Activated CD4-positive, alpha-beta memory T cell treated with anti-CD3 and anti-CD28 coated beads for 36 hours (primary cell): ENCODE measurements around the gene POLN. TPM values are rescaled to one million over a fixed set of nuclear protein-coding genes. Genes with fewer than 3 reads are reported as not detected.
A peak's percentile ranks its signal among the peaks of the same experiment; 100 is the strongest.
"Not testable (repeated sequence)": the region's sequence is repeated elsewhere in the genome, so short reads cannot be mapped to it uniquely, and the experiment has no call there.

ENCODE experiments used
- CTCF ChIA-PET: fragments of 350-600 bp; sonication (Branson Sonifier 250); formaldehyde crosslinking; loops from one replicate; lab custom pipeline; 2021; ENCODE audit warnings: antibody characterized with exemption, inconsistent platforms; lab: Charles Lee
- POLR2A ChIA-PET: fragments of 350-600 bp; sonication (Branson Sonifier 250); formaldehyde crosslinking; loops from one replicate; lab custom pipeline; 2021; ENCODE audit warnings: antibody characterized with exemption; lab: Charles Lee
- DNase-seq: peaks from one replicate; pipeline ENCODE4 v3.0.0-alpha.2; 2020
- H3K27ac Mint-ChIP-seq: one replicate; pipeline ENCODE4 v1.8.0; 2021; ENCODE audit warnings: mixed read lengths
- H3K27me3 Mint-ChIP-seq: one replicate; pipeline ENCODE4 v1.8.0; 2021; ENCODE audit warnings: mixed read lengths
- H3K36me3 Mint-ChIP-seq: one replicate; pipeline ENCODE4 v1.8.0; 2021; ENCODE audit warnings: mixed read lengths
- H3K4me1 Mint-ChIP-seq: one replicate; pipeline ENCODE4 v1.8.0; 2021; ENCODE audit warnings: low read depth, mixed read lengths
- H3K4me3 Mint-ChIP-seq: one replicate; pipeline ENCODE4 v1.8.0; 2021; ENCODE audit warnings: mild to moderate bottlenecking, mixed read lengths
- H3K9me3 Mint-ChIP-seq: one replicate; pipeline ENCODE4 v1.8.0; 2021; ENCODE audit warnings: mixed read lengths
- intact Hi-C: fragments of 100-400 bp; cut with micrococcal nuclease; formaldehyde crosslinking; loops from one replicate; pipeline ENCODE4 v1.15.1; 2023
- total RNA-seq, 2 experiments: library from RNA; stranded (reverse); gene quantifications; one replicate each; pipeline ENCODE4 v1.2.3, GENCODE V29; 2021

Gene POLN
- total RNA-seq, 2 experiments from 2014 or later, result 2.7 to 4.0 TPM

GRCh38 chr4:2179717-2180116 lies 62.2 kb downstream of the POLN start:
- no peak for DNase-seq
- H3K27ac Mint-ChIP-seq, result no peak overlapping the region
- H3K27me3 Mint-ChIP-seq, result no peaks in the 10 kb centered on the region
- H3K4me3 Mint-ChIP-seq, result no peak overlapping the region
- H3K9me3 Mint-ChIP-seq, result peaks cover 2% of the 10 kb centered on the region
- intact Hi-C loops, result no loop called here
- ChIA-PET CTCF (no interaction called here), POLR2A (no interaction called here)
- peaks cover 6% of the 10 kb centered on the region for H3K36me3 Mint-ChIP-seq
- H3K4me1 Mint-ChIP-seq, result no peaks in the 10 kb centered on the region

DNA sequence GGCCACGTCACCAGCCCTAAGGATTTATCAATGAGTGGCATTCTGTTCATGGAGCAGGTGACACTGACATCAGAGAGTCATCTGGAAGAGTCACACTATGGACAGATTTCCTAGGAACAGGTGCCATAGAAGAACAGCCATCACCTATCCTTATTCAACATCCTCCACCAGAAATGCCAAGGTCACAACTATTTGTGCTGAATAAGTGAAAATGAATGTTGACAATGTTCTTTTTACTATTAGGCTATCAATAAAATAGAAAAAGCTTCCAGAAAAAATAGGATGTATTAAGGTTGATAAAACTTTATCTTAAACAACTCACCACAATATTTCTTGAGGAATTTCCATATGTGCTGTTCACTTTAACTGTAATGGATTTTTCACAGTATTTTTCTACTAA lies 62.9 kb downstream of the POLN start:
- H3K27me3 Mint-ChIP-seq, result no peaks in the 10 kb centered on the region
- no peaks in the 10 kb centered on the region for H3K4me1 Mint-ChIP-seq
- POLR2A ChIA-PET, result no interaction called here
- CTCF ChIA-PET, result no interaction called here
- H3K36me3 Mint-ChIP-seq, result peaks cover 6% of the 10 kb centered on the region
- intact Hi-C loops, result no loop called here
- no peak overlapping the region for H3K27ac Mint-ChIP-seq
- H3K4me3 Mint-ChIP-seq, result no peak overlapping the region
- no peak for DNase-seq
- H3K9me3 Mint-ChIP-seq, result peaks cover 2% of the 10 kb centered on the region

DNA sequence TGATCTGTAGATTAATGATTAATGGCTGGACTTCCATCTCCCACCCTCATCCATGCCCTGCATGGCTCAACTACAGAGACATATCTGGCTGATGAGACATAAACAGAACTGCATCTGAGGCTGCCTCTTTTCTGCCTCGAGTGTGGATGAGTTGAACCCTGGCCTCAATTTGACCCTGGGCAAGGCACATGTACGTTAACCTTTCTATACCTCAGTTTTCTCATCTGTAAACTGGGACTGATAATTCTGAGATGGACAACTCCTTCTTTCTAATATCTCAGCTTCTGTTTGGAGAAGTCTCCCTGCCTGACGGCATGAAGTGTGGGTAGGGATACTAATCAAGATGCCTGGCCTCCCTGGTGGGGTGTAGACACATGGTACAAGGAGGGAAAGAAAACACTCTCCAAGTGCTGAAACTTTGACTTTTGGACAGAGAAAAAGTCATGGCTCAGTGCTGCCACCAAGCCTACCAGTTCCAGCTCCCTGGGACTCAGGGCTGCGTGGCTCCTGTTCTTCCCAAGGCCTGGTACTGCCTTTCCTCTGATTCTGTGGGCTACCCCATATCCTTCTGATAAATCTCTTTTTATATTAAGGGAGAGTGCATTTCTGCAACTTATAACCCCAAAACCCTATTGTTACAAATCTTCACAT lies 64.4 kb downstream of the POLN start:
- DNase-seq, result no peak
- no peak overlapping the region for H3K27ac Mint-ChIP-seq
- POLR2A ChIA-PET, result no interaction called here
- peaks cover 1% of the 10 kb centered on the region for H3K9me3 Mint-ChIP-seq
- intact Hi-C loops, result no loop called here
- no peaks in the 10 kb centered on the region for H3K27me3 Mint-ChIP-seq
- CTCF ChIA-PET, result no interaction called here
- peaks cover 11% of the 10 kb centered on the region for H3K4me1 Mint-ChIP-seq
- peaks cover 4% of the 10 kb centered on the region for H3K36me3 Mint-ChIP-seq
- no peak overlapping the region for H3K4me3 Mint-ChIP-seq

- no peak for DNase-seq
- POLR2A ChIA-PET, result no interaction called here
- H3K4me3 Mint-ChIP-seq, result no peak overlapping the region
- no peaks in the 10 kb centered on the region for H3K36me3 Mint-ChIP-seq
- H3K27ac Mint-ChIP-seq, result no peak overlapping the region
- intact Hi-C loops, result no loop called here
- no peaks in the 10 kb centered on the region for H3K27me3 Mint-ChIP-seq
- no peaks in the 10 kb centered on the region for H3K9me3 Mint-ChIP-seq
- peaks cover 17% of the 10 kb centered on the region for H3K4me1 Mint-ChIP-seq
- CTCF ChIA-PET, result no interaction called here
These were observed 65.8 kb downstream of the POLN start for GRCh38 chr4:2175990-2176698.

DNA sequence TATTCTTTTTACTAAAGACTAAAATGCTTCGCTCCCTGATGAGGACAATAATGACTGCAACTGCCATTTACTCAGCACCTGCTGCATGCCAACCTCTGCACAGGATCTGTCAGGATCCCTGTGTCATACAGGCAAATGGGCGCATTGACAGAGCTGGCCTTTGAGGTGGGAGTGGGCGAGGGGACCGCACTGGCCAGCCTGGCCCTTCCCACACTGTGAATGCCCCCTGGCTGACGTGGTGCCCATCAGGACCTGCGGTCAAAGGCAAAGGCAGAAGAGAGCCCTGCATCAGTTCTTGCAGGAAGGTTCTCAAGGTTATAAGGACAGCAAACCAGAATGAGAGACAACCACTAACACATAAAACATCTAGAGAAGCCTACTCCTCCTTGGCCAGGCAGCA lies 67.9 kb downstream of the POLN start:
- POLR2A ChIA-PET, result no interaction called here
- Mint-ChIP-seq H3K27ac (no peak overlapping the region), H3K4me3 (no peak overlapping the region), H3K27me3 (no peaks in the 10 kb centered on the region), H3K4me1 (peaks cover 17% of the 10 kb centered on the region), H3K36me3 (peaks cover 2% of the 10 kb centered on the region), H3K9me3 (no peaks in the 10 kb centered on the region)
- DNase-seq, result no peak
- CTCF ChIA-PET, result no interaction called here
- intact Hi-C loops, result no loop called here

GRCh38 chr4:2172627-2173231 lies 69.2 kb downstream of the POLN start:
- ChIA-PET POLR2A (no interaction called here), CTCF (no interaction called here)
- H3K27ac Mint-ChIP-seq, result no peak overlapping the region
- DNase-seq, result peak; percentile 10
- H3K4me1 Mint-ChIP-seq, result peaks cover 17% of the 10 kb centered on the region
- no peaks in the 10 kb centered on the region for H3K9me3 Mint-ChIP-seq
- H3K27me3 Mint-ChIP-seq, result no peaks in the 10 kb centered on the region
- peaks cover 2% of the 10 kb centered on the region for H3K36me3 Mint-ChIP-seq
- intact Hi-C loops, result no loop called here
- H3K4me3 Mint-ChIP-seq, result no peak overlapping the region

DNA sequence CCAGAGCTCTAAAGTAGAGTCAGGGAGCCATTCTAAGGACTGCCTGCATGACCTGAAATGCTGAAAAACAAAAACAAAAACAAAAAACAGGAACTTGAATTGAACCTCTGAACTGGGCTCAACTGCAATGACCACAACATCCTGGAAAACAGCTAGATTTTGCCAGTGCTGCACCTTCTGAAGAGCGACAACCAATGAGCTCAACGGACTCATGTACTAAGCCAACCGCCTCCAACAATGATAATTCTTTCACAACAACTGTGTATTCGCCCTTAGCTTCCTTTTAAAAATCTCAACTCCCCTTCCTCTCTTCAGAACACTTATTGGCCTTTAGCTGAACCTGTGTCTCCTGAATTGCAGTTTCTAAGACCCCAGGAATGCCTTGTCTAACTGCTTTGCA lies 69.8 kb downstream of the POLN start:
- peaks cover 17% of the 10 kb centered on the region for H3K4me1 Mint-ChIP-seq
- ChIA-PET CTCF (no interaction called here), POLR2A (no interaction called here)
- DNase-seq, result no peak
- intact Hi-C loops, result no loop called here
- peaks cover 2% of the 10 kb centered on the region for H3K36me3 Mint-ChIP-seq
- H3K4me3 Mint-ChIP-seq, result no peak overlapping the region
- no peak overlapping the region for H3K27ac Mint-ChIP-seq
- H3K27me3 Mint-ChIP-seq, result no peaks in the 10 kb centered on the region
- H3K9me3 Mint-ChIP-seq, result no peaks in the 10 kb centered on the region

GRCh38 chr4:2168469-2169319 lies 73.2 kb downstream of the POLN start:
- POLR2A ChIA-PET, result no interaction called here
- H3K36me3 Mint-ChIP-seq, result peaks cover 2% of the 10 kb centered on the region
- no peak overlapping the region for H3K4me3 Mint-ChIP-seq
- no peaks in the 10 kb centered on the region for H3K9me3 Mint-ChIP-seq
- intact Hi-C loops, result no loop called here
- H3K4me1 Mint-ChIP-seq, result peaks cover 17% of the 10 kb centered on the region
- CTCF ChIA-PET, result interaction anchor here (0.9 kb wide), 1 partner anchor 84 kb away, joined by 3 read pairs; no protein-coding TSS in a partner anchor
- H3K27me3 Mint-ChIP-seq, result no peaks in the 10 kb centered on the region
- H3K27ac Mint-ChIP-seq, result no peak overlapping the region
- DNase-seq, result no peak

GRCh38 chr4:2166253-2166652 lies 75.7 kb downstream of the POLN start:
- no peaks in the 10 kb centered on the region for H3K4me1 Mint-ChIP-seq
- no peak overlapping the region for H3K4me3 Mint-ChIP-seq
- H3K27me3 Mint-ChIP-seq, result no peaks in the 10 kb centered on the region
- CTCF ChIA-PET, result no interaction called here
- intact Hi-C loops, result no loop called here
- no peak overlapping the region for H3K27ac Mint-ChIP-seq
- POLR2A ChIA-PET, result no interaction called here
- H3K9me3 Mint-ChIP-seq, result no peaks in the 10 kb centered on the region
- DNase-seq, result no peak
- peaks cover 2% of the 10 kb centered on the region for H3K36me3 Mint-ChIP-seq

DNA sequence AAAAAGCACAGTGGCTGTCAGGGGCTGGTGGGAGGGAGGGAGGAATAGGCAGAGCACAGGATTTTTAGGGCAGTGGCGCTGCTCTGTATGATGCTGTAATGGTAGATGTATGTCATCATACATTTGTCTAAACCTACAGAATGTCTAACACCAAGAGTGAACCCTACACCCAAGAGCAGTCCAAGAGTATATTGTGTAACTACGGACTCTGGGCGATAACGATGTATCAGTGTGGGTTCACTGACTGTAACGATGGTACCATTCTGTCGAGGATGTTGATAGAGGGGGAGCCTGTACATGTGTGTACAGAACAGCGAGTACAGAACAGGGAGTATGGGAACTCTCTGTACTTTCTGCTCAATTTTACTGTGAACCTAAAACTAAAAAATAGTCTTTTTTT lies 76.5 kb downstream of the POLN start:
- H3K4me3 Mint-ChIP-seq, result no peak overlapping the region
- ChIA-PET POLR2A (no interaction called here), CTCF (no interaction called here)
- H3K27me3 Mint-ChIP-seq, result no peaks in the 10 kb centered on the region
- no peak overlapping the region for H3K27ac Mint-ChIP-seq
- intact Hi-C loops, result no loop called here
- H3K36me3 Mint-ChIP-seq, result no peaks in the 10 kb centered on the region
- no peaks in the 10 kb centered on the region for H3K4me1 Mint-ChIP-seq
- DNase-seq, result no peak
- no peaks in the 10 kb centered on the region for H3K9me3 Mint-ChIP-seq

GRCh38 chr4:2163311-2163821 lies 78.6 kb downstream of the POLN start:
- Mint-ChIP-seq H3K4me3 (no peak overlapping the region), H3K27ac (no peak overlapping the region), H3K4me1 (no peaks in the 10 kb centered on the region), H3K9me3 (no peaks in the 10 kb centered on the region), H3K27me3 (no peaks in the 10 kb centered on the region), H3K36me3 (no peaks in the 10 kb centered on the region)
- no peak for DNase-seq
- ChIA-PET POLR2A (no interaction called here), CTCF (no interaction called here)
- intact Hi-C loops, result no loop called here

- H3K4me1 Mint-ChIP-seq, H3K27ac Mint-ChIP-seq, H3K4me3 Mint-ChIP-seq, CTCF ChIA-PET, POLR2A ChIA-PET, H3K9me3 Mint-ChIP-seq, H3K27me3 Mint-ChIP-seq, H3K36me3 Mint-ChIP-seq, intact Hi-C loops, DNase-seq: not testable (repeated sequence)
These were observed 80.7 kb downstream of the POLN start for GRCh38 chr4:2161092-2161703.
